Ovary (tissue), 3 donors: ENCODE measurements around the gene ESPN.

Experiments used
- POLR2A ChIP-seq: fragments of 450-650 bp; IDR thresholded peaks from one replicate; pipeline ENCODE4 v1.6.1; 2017; ENCODE audit warnings: antibody characterized with exemption, mild to moderate bottlenecking, moderate library complexity
- TF ChIP-seq, protein P1 (sequence below), 3 donors: fragments of 450-650 bp in 2 of 3; fragments of 200-600 bp in 1 of 3; IDR thresholded peaks; one replicate each; pipeline versions ENCODE4 v1.5.1 to v1.8.0; 2016 to 2022; ENCODE audit warnings: antibody characterized with exemption in 3 of 3, mild to moderate bottlenecking in 1 of 3
- donor health status: DM: no; HTN: no; CAD: no.

DNA sequence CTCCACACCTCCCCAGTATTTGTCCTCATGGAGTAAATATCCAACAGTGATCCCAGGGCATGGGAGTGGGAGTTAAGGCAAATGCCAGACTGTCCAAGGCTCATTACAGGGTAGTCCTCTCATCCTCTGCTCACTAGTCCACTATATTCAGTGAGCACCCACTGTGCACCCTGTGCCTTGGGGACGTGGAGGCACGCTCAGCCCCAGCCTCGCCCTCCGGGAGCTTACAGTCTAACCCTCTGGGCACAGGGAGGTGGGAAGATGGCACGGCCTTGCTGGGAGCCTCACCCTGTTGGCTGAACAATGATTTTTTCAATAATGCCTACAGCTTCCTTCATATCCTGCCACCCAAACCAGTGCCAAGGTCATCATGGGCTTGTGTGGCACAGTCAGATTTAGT, 7.7 kb upstream of the ESPN start:
- TF ChIP-seq, protein P1, sequence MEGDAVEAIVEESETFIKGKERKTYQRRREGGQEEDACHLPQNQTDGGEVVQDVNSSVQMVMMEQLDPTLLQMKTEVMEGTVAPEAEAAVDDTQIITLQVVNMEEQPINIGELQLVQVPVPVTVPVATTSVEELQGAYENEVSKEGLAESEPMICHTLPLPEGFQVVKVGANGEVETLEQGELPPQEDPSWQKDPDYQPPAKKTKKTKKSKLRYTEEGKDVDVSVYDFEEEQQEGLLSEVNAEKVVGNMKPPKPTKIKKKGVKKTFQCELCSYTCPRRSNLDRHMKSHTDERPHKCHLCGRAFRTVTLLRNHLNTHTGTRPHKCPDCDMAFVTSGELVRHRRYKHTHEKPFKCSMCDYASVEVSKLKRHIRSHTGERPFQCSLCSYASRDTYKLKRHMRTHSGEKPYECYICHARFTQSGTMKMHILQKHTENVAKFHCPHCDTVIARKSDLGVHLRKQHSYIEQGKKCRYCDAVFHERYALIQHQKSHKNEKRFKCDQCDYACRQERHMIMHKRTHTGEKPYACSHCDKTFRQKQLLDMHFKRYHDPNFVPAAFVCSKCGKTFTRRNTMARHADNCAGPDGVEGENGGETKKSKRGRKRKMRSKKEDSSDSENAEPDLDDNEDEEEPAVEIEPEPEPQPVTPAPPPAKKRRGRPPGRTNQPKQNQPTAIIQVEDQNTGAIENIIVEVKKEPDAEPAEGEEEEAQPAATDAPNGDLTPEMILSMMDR (IDR thresholded peaks at IDR 0.05): no peak
- TF ChIP-seq POLR2A: no peak
